Endometrial microvascular endothelial cells (primary cell): ENCODE measurements around the gene KRT8. TPM values are rescaled to one million over a fixed set of nuclear protein-coding genes. Genes with fewer than 3 reads are reported as not detected.
"Not testable (repeated sequence)": the region's sequence is repeated elsewhere in the genome, so short reads cannot be mapped to it uniquely, and the experiment has no call there.

Source experiments
- in situ Hi-C: cut with HindIII; loops from 2 replicates; pipeline ENCODE4 v1.10.0; 2017; ENCODE audit warnings: low sequenced_read_pairs, low pct_unique_long_range_greater_than_20kb; ENCODE audit errors: inconsistent ontology term
- total RNA-seq: library from RNA; depleted of rRNA; stranded (reverse); fragments of >200 nt; gene quantifications from one replicate; pipeline ENCODE4 v1.2.3, GENCODE V29; 2015; ENCODE audit errors: inconsistent ontology term

KRT8 gene
- total RNA-seq, 1 donor from 2014 or later = 21.4 TPM

DNA sequence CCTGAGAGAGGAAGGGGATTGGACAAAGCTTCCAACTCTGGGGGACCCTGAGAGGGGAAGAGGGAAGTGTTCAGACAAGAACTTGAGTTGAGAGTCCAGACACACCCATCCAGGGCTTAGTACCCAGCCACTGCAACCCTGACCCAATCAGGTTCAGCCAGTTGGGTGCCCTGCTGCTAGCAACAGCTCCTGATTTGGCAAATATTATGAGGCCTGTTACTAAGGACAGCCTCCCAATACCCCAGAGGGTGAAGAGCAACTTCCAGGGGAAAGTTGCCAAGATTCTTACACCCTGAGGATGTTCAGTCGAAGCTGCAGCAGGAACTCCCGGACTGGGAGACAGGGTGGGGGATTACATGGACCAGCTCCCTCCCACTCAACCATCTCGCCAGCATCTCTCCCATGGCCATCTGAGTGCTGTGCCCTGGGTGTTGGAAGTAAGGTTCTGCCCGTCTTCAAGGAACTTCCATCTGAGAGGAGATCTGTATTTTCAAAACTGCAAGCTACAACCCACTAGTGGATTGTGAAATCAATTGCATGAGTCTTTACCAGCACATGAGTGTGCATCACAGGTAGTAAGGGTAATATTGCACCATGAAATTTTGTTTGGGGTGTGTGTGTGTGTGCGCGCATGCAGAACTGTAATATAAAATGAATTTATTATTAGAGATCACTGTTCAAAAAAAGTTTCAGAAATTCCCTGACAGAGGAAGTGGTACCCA is 44.6 kb downstream of the KRT8 start:
- in situ Hi-C loops = no loop called here

DNA sequence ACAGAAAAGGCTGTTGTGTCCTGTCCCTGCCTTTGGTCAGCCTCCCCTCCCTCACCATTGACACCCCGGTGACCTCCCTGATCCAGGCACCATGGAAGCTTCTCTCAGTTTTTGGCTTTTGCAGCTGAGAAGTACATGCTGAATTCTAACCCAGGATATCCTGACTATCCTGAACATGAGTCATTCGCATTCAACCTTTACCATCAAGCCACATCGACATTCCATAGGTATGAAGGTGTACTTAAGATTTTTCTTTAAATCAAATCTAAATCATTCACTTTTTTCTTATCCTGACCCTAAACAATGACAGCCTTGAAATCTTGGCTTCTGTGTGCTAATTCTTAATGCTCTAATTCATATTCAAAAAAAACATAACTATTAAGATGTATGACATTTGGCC is 47.4 kb downstream of the KRT8 start:
- in situ Hi-C loops = no loop called here

DNA sequence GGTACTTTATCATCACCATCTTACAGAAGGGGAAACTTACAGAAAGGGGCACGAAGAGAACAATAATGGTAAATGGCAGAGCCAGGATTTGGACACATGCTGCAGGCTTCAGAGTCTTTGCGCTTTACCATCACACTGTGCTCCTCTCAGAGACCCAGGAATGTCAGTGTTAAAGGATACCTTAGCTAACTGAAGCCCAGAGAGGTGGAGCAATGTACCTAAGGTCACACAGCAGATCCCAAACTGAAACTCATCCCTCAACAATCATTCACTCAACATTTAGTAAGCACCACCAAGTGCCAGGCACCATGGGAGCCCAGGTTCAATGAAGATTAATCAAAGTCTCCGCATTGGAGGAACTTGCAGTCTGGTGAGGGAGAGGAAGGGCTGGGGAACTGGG is 48.1 kb downstream of the KRT8 start:
- in situ Hi-C loops = no loop called here

DNA sequence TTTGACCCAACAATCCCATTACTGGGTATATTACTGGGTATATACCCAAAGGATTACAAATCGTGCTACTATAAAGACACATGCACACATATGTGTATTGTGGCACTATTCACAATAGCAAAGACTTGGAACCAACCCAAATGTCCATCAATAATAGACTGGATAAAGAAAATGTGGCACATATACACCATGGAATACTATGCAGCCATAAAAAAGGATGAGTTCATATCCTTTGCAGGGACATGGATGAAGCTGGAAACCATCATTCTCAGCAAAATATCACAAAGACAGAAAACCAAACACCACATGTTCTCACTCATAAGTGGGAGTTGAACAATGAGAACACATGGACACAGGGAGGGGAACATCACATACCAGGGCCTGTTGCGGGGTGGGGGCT is 48.8 kb downstream of the KRT8 start:
- in situ Hi-C loops = not testable (repeated sequence)

DNA sequence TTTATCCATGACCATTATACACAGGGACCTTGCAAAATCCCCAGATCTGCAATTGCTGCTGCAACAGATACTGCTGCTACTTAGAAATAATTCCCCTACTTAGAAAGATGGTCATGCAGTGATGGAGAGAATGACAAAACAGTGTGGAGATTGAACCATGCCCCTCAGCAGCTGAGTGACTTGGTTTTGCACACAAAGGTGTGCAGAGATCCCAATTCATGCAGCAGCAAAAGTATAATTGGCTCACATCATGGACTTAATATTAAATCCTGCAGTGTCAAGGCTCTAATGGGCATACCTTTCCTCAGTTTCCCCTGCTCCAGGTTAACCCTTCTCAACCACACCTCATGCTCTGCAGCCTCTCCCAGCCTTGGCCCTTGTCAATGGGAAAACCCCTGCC is 53.1 kb downstream of the KRT8 start:
- in situ Hi-C loops = no loop called here

DNA sequence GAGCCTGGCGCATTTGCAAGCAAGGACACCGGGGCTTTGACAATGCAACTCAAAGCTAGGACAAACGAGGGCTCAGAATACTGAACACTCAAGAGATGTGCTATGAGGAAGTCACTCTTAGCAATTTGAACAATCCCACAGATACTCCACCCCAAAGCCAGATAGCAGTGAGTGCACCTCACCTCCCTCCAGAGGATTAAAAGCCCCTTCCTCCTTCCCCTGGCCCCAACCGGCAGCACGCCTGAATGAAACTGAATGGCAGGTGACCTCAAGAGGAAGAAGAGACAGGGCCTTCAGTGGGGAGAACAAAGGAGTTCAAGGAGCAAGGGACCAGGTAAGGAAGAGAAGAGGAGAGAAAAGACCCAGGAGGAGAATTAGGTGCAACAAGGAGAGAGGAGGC is 54.2 kb downstream of the KRT8 start:
- in situ Hi-C loops = no loop called here

DNA sequence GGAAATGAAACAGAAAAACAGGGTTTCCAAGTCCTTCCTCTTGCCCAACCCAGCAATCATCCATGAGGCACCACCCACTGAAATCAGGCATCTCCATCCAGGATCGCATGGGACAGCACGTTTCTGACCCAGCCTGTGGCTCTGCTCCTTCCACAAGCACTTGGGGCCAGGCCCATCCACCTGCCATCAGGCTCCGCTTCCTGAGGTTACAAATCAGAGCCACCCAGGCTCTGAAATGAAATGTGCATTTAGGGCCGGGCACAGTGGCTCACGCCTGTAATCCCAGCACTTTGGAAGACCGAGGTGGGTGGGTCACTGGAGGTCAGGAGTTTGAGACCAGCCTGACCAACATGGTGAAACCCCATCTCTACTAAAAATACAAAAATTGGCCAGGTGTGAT is 55.4 kb downstream of the KRT8 start:
- in situ Hi-C loops = no loop called here

DNA sequence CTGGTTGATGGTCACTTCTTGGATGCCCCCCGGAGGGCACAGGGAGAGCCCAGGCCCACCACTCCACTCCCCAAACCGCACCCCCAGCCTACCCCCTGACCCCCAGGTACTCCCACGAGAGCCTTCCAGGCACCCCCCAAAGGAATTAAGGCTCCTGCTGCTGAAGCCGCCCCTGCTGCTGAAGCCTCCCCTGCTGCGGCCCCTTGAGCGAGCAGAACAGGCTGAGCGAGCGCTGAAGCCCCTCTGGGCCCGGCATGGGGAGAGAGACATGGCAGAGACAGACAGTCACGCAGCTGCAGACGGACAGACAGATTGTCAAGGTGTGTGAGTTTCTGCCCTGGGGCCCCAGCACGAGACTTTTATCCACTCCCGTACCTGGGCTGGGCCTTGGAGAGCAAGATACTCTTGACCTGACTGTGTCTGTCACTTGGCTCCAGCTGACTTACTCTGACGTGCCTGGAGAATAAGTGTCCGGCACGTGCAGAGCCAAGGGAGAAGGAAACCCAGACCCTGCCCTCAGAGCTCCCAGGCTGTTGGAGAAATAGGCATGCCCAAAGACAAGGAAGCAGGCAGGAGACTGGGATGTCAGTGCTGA is 56.1 kb downstream of the KRT8 start, which contains the start of gene KRT78:
TSS of gene KRT78 (minus strand) at position 334 of the 595 bp plus-strand sequence. CDS start at position 270, 64 bp downstream.
- in situ Hi-C loops = no loop called here

DNA sequence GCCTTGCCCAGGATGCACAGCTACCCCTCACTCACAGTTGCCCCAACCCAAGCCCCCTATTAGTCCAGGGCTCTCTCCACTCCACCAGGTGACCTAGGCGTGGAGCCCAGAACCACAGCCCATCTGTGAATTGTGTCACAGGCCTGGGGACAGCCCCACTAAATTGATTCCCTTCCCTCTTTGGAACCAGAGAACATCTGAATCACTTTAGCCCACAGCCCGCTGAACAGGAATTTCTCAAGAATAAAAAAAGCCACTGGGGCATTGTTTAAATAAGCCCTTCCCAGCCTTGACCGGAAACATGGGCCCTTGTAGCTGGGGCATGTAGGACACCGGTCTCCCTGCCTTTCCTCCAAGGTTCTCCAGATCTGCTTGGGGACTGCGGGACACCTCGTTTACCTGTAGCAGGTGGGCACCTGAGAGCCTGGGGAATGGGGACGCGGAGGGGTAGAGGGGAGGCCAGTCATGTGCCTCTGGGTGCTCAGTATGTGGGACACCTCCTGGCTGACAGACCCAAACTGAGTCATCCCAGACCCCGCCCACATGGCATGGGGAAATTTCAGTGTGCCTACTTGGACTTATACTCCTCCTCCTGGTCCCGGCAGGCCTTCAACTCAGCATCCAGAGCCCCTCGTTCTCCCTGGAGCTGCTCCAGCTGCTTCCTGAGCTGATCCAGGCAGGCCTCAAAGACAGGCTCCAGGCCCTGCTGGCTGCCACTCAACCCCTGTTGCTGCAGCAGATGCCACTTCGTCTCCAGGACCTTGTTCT is 57.4 kb downstream of the KRT8 start:
- in situ Hi-C loops = no loop called here

Other genes with a start within 250 kb of the KRT8 start
- gene KRT1, start 224.7 kb downstream of the KRT8 start, total RNA-seq = not detected
- gene KRT77, start 201.6 kb downstream of the KRT8 start, total RNA-seq = not detected
- not detected for gene KRT76, start 127.7 kb downstream of the KRT8 start, total RNA-seq
- gene KRT3, start 109.0 kb downstream of the KRT8 start, total RNA-seq = not detected
- gene KRT4, start 91.0 kb downstream of the KRT8 start, total RNA-seq = not detected
- gene KRT79, start 70.8 kb downstream of the KRT8 start, total RNA-seq = not detected
- not detected for gene KRT78, start 56.1 kb downstream of the KRT8 start, total RNA-seq
- gene KRT18, start 44.0 kb upstream of the KRT8 start, total RNA-seq = 349 TPM
- 363 TPM for gene EIF4B, start 101.4 kb upstream of the KRT8 start, total RNA-seq
- gene TNS2, start 145.0 kb upstream of the KRT8 start, total RNA-seq = 43.2 TPM
- 34.1 TPM for gene SPRYD3, start 174.3 kb upstream of the KRT8 start, total RNA-seq
- 73.8 TPM for gene IGFBP6, start 192.6 kb upstream of the KRT8 start, total RNA-seq
- gene SOAT2, start 198.4 kb upstream of the KRT8 start, total RNA-seq = not detected